GM18867 (cell line): ENCODE data around the gene LCLAT1.
"Not testable (repeated sequence)": the region's sequence is repeated elsewhere in the genome, so short reads cannot be mapped to it uniquely, and the experiment has no call there.

Source experiments
- ATAC-seq: cut with Tn5 transposase; IDR thresholded peaks from one replicate; pipeline ENCODE4 v1.9.1; 2021; ENCODE audit warnings: mild to moderate bottlenecking, moderate library complexity; ENCODE audit not compliant: unreplicated experiment

The LCLAT1 gene

GRCh38 chr2:30453498-30453897, 6.5 kb downstream of the LCLAT1 start:
- ATAC-seq, result no peak

DNA sequence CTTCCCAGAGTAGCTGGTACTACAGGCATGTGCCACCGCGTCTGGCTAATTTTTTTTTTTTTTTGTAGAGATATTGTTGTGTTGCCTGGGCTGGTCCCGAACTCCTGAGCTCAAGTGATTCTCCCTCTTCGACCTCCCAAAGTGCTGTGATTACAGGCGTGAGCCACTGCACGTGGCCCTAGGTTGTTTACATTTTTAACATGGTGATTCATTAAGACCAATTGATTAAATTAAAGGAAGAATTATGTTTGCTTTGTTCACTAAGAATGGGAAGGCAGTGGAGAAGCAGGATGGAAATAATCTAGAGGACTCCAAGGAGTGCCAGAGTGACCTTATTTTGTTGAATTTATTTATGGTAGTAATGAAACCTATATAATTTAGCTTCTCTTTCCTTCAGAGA, 7.5 kb downstream of the LCLAT1 start:
- ATAC-seq, result no peak

GRCh38 chr2:30455114-30455738, 8.2 kb downstream of the LCLAT1 start:
- ATAC-seq, result no peak

- no peak for ATAC-seq
Measured at GRCh38 chr2:30456106-30456505, 9.1 kb downstream of the LCLAT1 start.

- no peak for ATAC-seq
Measured at GRCh38 chr2:30456579-30456978, 9.5 kb downstream of the LCLAT1 start.

GRCh38 chr2:30457296-30457695, 10.2 kb downstream of the LCLAT1 start:
- ATAC-seq, result no peak

DNA sequence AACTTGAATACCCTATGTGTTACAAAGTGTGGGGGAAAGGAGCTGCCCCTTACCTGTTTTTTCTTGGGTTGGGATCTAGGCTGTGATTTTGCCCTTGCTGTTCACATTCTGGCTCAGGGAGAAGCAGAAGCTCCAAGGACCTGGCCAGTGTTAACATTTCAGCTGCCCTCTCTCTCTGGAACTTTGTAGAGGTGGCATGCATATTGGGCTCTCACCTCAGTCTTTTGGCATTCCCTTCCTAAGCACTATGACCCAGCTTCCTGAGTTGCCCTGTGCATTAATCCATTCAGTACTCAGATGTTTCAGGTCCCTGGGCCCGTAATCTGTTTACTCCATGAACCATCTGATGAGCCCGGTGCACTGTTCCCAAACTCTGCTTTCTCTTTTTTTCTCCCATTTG, 12.1 kb downstream of the LCLAT1 start:
- ATAC-seq, result no peak

- no peak for ATAC-seq
Measured at GRCh38 chr2:30462131-30462857, 15.2 kb downstream of the LCLAT1 start.

- no peak for ATAC-seq
Measured at GRCh38 chr2:30463535-30463934, 16.5 kb downstream of the LCLAT1 start.

GRCh38 chr2:30464544-30465170, 17.6 kb downstream of the LCLAT1 start:
- ATAC-seq, result no peak

DNA sequence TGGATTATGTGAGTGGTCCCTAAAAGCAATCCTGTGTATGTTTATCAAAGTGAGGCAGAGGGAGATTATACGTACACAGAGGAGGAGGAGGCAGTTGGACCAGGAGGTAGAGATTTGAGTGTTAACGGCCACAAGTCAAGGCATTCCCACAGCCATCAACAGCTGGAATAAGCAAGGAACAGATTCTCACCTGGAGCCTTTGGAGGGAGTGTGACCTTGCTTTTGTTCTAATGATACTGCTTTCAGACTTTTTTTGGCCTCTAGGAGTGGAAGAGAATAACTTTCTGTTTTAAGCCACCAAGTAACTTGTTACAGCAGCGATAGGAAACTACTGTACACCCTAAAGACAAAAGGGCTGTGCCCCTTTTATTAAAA, 18.1 kb downstream of the LCLAT1 start:
- no peak for ATAC-seq

DNA sequence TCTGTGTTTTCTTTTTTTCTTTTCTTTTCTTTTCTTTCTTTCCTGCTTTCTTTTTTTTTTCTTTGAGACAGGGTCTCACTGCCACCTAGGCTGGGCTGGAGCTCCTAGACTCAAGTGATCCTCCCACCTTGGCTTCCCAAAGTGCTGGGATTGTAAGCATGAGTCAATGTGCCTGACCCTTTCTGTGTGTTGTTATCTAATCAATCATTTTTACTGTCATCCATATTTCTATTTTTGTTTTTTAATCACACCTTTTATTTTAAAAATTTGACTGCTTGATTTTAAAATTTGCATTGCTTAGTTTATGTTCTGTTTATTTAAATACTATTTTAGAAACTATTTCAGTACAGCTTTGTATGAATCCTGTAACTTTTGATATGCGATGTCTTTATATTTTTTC, 19.2 kb downstream of the LCLAT1 start:
- no peak for ATAC-seq

DNA sequence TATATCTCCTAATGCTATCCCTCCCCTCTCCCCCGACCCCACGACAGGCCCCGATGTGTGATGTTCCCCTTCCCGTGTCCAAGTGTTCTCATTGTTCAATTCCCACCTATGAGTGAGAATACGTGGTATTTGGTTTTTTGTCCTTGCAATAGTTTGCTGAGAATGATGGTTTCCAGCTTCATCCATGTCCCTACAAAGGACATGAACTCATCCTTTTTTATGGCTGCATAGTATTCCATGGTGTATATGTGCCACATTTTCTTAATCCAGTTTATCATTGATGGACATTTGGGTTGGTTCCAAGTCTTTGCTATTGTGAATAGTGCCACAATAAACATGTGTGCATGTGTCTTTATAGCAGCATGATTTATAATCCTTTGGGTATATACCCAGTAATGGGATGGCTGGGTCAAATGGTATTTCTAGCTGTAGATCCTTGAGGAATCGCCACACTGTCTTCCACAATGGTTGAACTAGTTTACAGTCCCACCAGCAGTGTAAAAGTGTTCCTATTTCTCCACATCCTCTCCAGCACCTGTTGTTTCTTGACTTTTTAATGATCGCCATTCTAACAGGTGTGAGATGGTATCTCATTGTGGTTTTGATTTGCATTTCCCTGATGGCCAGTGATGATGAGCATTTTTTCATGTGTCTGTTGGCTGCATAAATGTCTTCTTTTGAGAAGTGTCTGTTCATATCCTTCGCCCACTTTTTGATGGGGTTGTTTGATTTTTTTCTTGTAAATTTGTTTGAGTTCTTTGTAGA, 20.2 kb downstream of the LCLAT1 start:
- not testable (repeated sequence) for ATAC-seq

- ATAC-seq, result no peak
Measured at GRCh38 chr2:30470426-30470825, 23.4 kb downstream of the LCLAT1 start.

DNA sequence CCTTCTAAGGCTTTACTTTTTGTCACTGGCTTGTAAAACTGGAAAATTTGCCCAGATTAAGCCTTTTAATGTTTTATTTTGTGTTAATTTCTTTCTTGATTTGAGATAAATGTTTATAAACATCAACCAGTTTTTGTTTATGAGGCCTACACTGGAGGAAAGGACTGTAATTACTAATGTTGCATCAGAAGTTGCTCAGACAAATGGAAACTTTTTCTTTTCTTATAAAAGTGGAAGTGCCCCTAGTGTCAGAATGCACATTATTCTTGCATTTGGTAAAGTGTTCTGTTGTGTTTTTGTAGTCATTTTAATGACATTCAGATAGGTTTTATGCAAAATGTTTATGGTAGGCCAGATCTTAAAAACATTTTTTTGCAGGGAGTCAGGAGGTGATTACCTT, 25.3 kb downstream of the LCLAT1 start:
- ATAC-seq, result no peak

DNA sequence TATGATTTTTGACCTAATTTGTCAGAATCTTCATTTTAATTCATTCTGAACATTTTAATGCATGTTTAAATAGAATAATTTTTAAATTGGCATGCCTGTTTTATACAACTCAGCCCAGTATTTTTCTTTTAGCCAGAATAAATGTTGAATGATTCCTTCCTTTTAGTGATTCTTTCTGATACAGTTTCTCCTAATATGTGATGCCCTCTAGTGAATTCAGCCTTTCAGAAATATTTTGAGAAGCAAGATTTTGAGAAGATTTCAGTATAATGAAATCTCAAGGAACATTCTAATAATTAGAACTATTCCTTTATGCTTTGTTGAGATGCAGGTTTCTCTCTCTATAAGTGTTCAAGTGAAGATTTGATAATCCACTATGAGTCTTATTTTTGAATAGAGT, 28.5 kb downstream of the LCLAT1 start:
- no peak for ATAC-seq

GRCh38 chr2:30476636-30477035, 29.6 kb downstream of the LCLAT1 start:
- ATAC-seq, result no peak

- no peak for ATAC-seq
Measured at GRCh38 chr2:30480703-30481322, 33.8 kb downstream of the LCLAT1 start.

- no peak for ATAC-seq
Measured at GRCh38 chr2:30481323-30481800, 34.3 kb downstream of the LCLAT1 start.

DNA sequence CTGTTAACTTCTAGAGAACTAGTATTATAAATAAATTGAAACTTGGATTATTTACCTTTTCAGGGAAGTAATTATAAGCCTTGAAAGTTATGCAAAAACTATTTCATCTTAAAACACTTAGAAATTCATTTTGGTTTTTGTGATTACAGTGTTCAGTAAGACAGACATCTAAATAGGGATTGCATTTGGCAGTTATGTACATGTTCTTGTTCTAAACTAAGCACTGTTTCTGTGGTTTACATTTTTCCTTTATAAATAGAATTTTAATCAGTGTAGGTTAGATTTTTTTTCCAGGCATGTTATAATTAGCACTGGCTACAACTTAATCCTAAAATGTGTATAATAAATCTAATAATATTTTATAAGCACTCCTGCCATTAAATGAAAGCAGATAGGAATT, 35.0 kb downstream of the LCLAT1 start:
- ATAC-seq, result no peak

DNA sequence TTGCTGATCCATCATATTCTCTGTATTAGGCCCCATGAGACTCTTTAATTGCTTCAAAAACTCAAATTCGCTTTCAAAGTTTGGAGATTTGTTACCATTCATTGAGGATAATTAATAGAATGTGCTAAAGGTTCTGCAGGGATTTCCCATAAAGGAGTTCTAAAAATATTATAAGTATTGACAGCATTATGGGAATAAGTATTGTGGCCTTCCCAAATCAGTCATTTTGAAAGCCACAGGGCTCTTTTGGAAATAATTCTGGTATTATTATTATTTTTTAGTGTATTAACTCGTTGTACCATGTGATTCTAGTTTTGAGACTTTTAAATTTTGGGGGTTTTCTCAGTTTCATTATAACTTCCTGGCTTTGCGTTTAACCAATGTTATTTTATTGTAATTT, 37.1 kb downstream of the LCLAT1 start:
- no peak for ATAC-seq
